ENCODE measurements around the gene ACSS1.

ACSS1 gene

GRCh38 chr20:25050501-25051350, 7.2 kb downstream of the ACSS1 start:
- no peak overlapping the region for H3K4me3 ChIP-seq (ENCODE audit: low read length)
- no peak for TF ChIP-seq ZNF274 (IDR thresholded peaks at IDR 0.05; ENCODE audit: low read depth, low read length)

- no peak for TF ChIP-seq ZNF274 (IDR thresholded peaks at IDR 0.05; ENCODE audit: low read depth, low read length)
Measured at GRCh38 chr20:25050082-25050481, 7.9 kb downstream of the ACSS1 start.

GRCh38 chr20:25049261-25050060, 8.5 kb downstream of the ACSS1 start:
- TF ChIP-seq ZNF274 (IDR thresholded peaks at IDR 0.05; ENCODE audit: low read depth, low read length) = no peak
- H3K4me3 ChIP-seq (ENCODE audit: low read length) = no peak overlapping the region

More at GRCh38 chr20:25050082-25050481, 7.9 kb downstream of the ACSS1 start:
- H3K4me3 ChIP-seq (ENCODE audit: low read length) = no peak overlapping the region

GRCh38 chr20:25048519-25048952, 9.4 kb downstream of the ACSS1 start:
- no peak overlapping the region for H3K4me3 ChIP-seq (ENCODE audit: low read length)
- no peak for TF ChIP-seq ZNF274 (IDR thresholded peaks at IDR 0.05; ENCODE audit: low read depth, low read length)

GRCh38 chr20:25047766-25048165, 10.2 kb downstream of the ACSS1 start:
- no peak for TF ChIP-seq ZNF274 (IDR thresholded peaks at IDR 0.05; ENCODE audit: low read depth, low read length)
- no peak overlapping the region for H3K4me3 ChIP-seq (ENCODE audit: low read length)

- no peak for TF ChIP-seq ZNF274 (IDR thresholded peaks at IDR 0.05; ENCODE audit: low read depth, low read length)
- H3K4me3 ChIP-seq (ENCODE audit: low read length) = no peak overlapping the region
Measured at GRCh38 chr20:25046736-25047666, 10.9 kb downstream of the ACSS1 start.

GRCh38 chr20:25046181-25046641, 11.7 kb downstream of the ACSS1 start:
- no peak for TF ChIP-seq ZNF274 (IDR thresholded peaks at IDR 0.05; ENCODE audit: low read depth, low read length)
- H3K4me3 ChIP-seq (ENCODE audit: low read length) = no peak overlapping the region

GRCh38 chr20:25045343-25045712, 12.6 kb downstream of the ACSS1 start:
- H3K4me3 ChIP-seq (ENCODE audit: low read length) = no peak overlapping the region
- TF ChIP-seq ZNF274 (IDR thresholded peaks at IDR 0.05; ENCODE audit: low read depth, low read length) = no peak

- TF ChIP-seq ZNF274 (IDR thresholded peaks at IDR 0.05; ENCODE audit: low read depth, low read length) = no peak
- no peak overlapping the region for H3K4me3 ChIP-seq (ENCODE audit: low read length)
Measured at GRCh38 chr20:25044660-25045342, 13.1 kb downstream of the ACSS1 start.

- no peak overlapping the region for H3K4me3 ChIP-seq (ENCODE audit: low read length)
- TF ChIP-seq ZNF274 (IDR thresholded peaks at IDR 0.05; ENCODE audit: low read depth, low read length) = no peak
Measured at GRCh38 chr20:25044261-25044560, 13.7 kb downstream of the ACSS1 start.

- no peak for TF ChIP-seq ZNF274 (IDR thresholded peaks at IDR 0.05; ENCODE audit: low read depth, low read length)
- no peak overlapping the region for H3K4me3 ChIP-seq (ENCODE audit: low read length)
Measured at GRCh38 chr20:25043499-25044260, 14.3 kb downstream of the ACSS1 start.

GRCh38 chr20:25042531-25043498, 15.1 kb downstream of the ACSS1 start:
- no peak overlapping the region; the same call in 1 of the 2 replicates for H3K4me3 ChIP-seq (ENCODE audit: low read length)
- TF ChIP-seq ZNF274 (IDR thresholded peaks at IDR 0.05; ENCODE audit: low read depth, low read length) = no peak

Measured in GM08714 (cell line).